HEK293 (cell line): ENCODE results near the gene CKMT1A.
"Not testable (repeated sequence)": the region's sequence is repeated elsewhere in the genome, so short reads cannot be mapped to it uniquely, and the experiment has no call there.

ENCODE experiments used
- CTCF ChIA-PET: fragments of 350-600 bp; formaldehyde crosslinking; extraction: SDS; loops from one replicate; lab custom pipeline; 2021; ENCODE audit warnings: antibody characterized with exemption; lab: Yijun Ruan, JAX
- POLR2A ChIA-PET: fragments of 300-600 bp; formaldehyde crosslinking; extraction: SDS; loops from one replicate; lab custom pipeline; 2020; ENCODE audit warnings: antibody characterized with exemption, inconsistent platforms; lab: Yijun Ruan, JAX
- H3K27ac ChIP-seq: fragments of 200-500 bp; sonication (Bioruptor generic); 2 replicates; pipeline ENCODE4 v1.5.1; 2014; ENCODE audit warnings: low read depth, low read length, control low read depth, inconsistent platforms; ENCODE audit errors: extremely low read depth
- H3K36me3 ChIP-seq, 2 experiments: fragments of 200-500 bp in 1 of 2; sonication (Bioruptor generic) in 1 of 2; 1 replicate in 1 of 2; 2 replicates in 1 of 2; pipeline ENCODE4 v1.5.1; 2014 to 2017; ENCODE audit warnings: inconsistent platforms in 2 of 2, low read length in 2 of 2; ENCODE audit not compliant: control insufficient read depth in 2 of 2, insufficient read depth in 1 of 2
- H3K4me1 ChIP-seq: fragments of 200-500 bp; sonication (Bioruptor generic); 2 replicates; pipeline ENCODE4 v1.5.1; 2014; ENCODE audit warnings: mild to moderate bottlenecking, low read length, inconsistent platforms; ENCODE audit not compliant: control insufficient read depth, insufficient read depth
- H3K4me3 ChIP-seq: 2 replicates; pipeline ENCODE4 v1.5.1; 2011; ENCODE audit warnings: low read depth, mild to moderate bottlenecking, control low read depth, low read length, moderate library complexity
- H3K9me3 ChIP-seq: fragments of 200-500 bp; sonication (Bioruptor generic); 2 replicates; pipeline ENCODE4 v1.5.1; 2014; ENCODE audit warnings: low read depth, low read length, inconsistent platforms; ENCODE audit not compliant: control insufficient read depth, insufficient read depth
- BCL11A ChIP-seq: fragments of 450-650 bp; formaldehyde crosslinking; IDR thresholded peaks from 2 replicates; pipeline ENCODE4 v1.5.1; 2016; ENCODE audit warnings: low read depth, missing biosample characterization, missing genetic modification characterization
- EGR2 ChIP-seq: fragments of 450-650 bp; formaldehyde crosslinking; IDR thresholded peaks from 2 replicates; pipeline ENCODE4 v1.5.1; 2016; ENCODE audit warnings: low read depth, missing biosample characterization, missing genetic modification characterization
- HOXA7 ChIP-seq: sonication (generic); formaldehyde crosslinking; IDR thresholded peaks from 2 replicates; pipeline ENCODE4 v1.8.1; 2022; ENCODE audit warnings: missing genetic modification reagents, borderline replicate concordance
- MZF1 ChIP-seq: fragments of 450-650 bp; formaldehyde crosslinking; IDR thresholded peaks from 2 replicates; pipeline ENCODE4 v1.5.1; 2017; ENCODE audit warnings: missing biosample characterization, missing genetic modification characterization, borderline replicate concordance
- OVOL3 ChIP-seq: fragments of 450-650 bp; formaldehyde crosslinking; IDR thresholded peaks from 2 replicates; pipeline ENCODE4 v1.5.1; 2016; ENCODE audit warnings: missing biosample characterization, missing genetic modification characterization
- ZNF335 ChIP-seq: fragments of 450-650 bp; formaldehyde crosslinking; conservative IDR thresholded peaks from 2 replicates; pipeline ENCODE4 v1.5.1; 2016; ENCODE audit warnings: missing biosample characterization, missing genetic modification characterization
- ZNF473 ChIP-seq: fragments of 450-650 bp; formaldehyde crosslinking; IDR thresholded peaks from 2 replicates; pipeline ENCODE4 v1.5.1; 2017; ENCODE audit warnings: missing biosample characterization, missing genetic modification characterization
- ZNF521 ChIP-seq: fragments of 450-650 bp; formaldehyde crosslinking; IDR thresholded peaks from 2 replicates; pipeline ENCODE4 v1.5.1; 2017; ENCODE audit warnings: missing biosample characterization, mild to moderate bottlenecking, missing genetic modification characterization
- ZNF585B ChIP-seq: fragments of 450-650 bp; formaldehyde crosslinking; IDR thresholded peaks from 2 replicates; pipeline ENCODE4 v1.5.1; 2016; ENCODE audit warnings: missing biosample characterization, missing genetic modification characterization
- ZNF777 ChIP-seq: fragments of 450-650 bp; formaldehyde crosslinking; IDR thresholded peaks from 2 replicates; pipeline ENCODE4 v1.5.1; 2017; ENCODE audit warnings: missing biosample characterization, missing genetic modification characterization, borderline replicate concordance
- TF ChIP-seq, protein P1 (sequence below): fragments of 450-650 bp; formaldehyde crosslinking; IDR thresholded peaks from 2 replicates; pipeline ENCODE4 v1.5.1; 2016; ENCODE audit warnings: missing biosample characterization, missing genetic modification characterization
- TF ChIP-seq, protein P2 (sequence below): fragments of 450-650 bp; formaldehyde crosslinking; IDR thresholded peaks from 2 replicates; pipeline ENCODE4 v1.5.1; 2016; ENCODE audit warnings: missing biosample characterization, missing genetic modification characterization
- TF ChIP-seq, protein P3 (sequence below): fragments of 450-650 bp; formaldehyde crosslinking; IDR thresholded peaks from 2 replicates; pipeline ENCODE4 v1.5.1; 2017; ENCODE audit warnings: missing biosample characterization, missing genetic modification characterization
- TF ChIP-seq, protein P4 (sequence below): fragments of 450-650 bp; formaldehyde crosslinking; IDR thresholded peaks from 2 replicates; pipeline ENCODE4 v1.5.1; 2016; ENCODE audit warnings: missing biosample characterization, missing genetic modification characterization
- TF ChIP-seq, protein P5 (sequence below): fragments of 450-650 bp; formaldehyde crosslinking; IDR thresholded peaks from 2 replicates; pipeline ENCODE4 v1.5.1; 2017; ENCODE audit warnings: missing biosample characterization, missing genetic modification characterization

The CKMT1A gene

DNA sequence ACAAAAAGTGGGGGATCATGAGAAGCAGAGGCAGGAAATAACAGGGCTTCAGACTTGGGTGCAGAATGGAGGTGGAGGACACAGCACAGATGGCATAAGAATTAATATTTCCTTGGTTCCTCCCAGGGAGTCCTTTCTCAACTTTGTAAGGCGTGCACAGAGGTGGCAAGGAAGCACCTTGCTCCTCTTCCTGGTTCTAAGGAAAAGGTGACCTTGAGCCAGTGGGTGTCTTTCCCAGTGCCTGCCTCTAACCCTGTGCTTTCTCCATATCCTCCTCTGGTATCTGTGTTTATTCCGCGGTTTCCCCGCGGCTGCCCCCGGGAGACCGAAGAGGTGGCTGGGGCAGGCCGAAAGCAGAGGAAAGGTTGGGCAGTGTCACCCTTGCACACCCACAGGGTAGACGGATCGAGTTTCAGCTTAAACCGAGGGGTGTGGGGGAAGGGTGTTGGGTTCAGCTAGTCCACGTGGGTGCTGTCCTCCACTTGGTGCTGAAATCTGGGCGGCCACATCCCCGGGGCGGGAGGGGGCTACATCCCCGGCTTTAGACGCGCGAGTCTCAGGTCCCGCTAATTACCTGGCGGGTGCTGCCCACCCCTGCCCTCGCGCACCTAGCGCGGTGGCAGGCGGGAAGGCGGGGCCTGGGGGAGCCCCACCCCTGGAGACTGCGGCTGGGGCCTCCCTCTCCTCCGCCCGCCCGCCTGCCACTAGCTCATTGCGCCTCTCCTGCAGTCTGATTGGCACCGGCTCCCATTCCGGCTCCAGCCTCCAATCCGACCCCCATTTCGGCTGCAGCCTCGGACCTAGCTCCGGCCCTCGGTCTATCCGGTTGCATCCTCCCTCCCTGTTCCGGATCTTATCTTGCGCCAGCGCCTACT is at the start of gene CKMT1A:
Gene CKMT1A (plus strand): TSS at position 712 of the 875 bp plus-strand sequence. CDS start 192 bp downstream, outside the sequence.
- CTCF ChIA-PET, result not testable (repeated sequence)

DNA sequence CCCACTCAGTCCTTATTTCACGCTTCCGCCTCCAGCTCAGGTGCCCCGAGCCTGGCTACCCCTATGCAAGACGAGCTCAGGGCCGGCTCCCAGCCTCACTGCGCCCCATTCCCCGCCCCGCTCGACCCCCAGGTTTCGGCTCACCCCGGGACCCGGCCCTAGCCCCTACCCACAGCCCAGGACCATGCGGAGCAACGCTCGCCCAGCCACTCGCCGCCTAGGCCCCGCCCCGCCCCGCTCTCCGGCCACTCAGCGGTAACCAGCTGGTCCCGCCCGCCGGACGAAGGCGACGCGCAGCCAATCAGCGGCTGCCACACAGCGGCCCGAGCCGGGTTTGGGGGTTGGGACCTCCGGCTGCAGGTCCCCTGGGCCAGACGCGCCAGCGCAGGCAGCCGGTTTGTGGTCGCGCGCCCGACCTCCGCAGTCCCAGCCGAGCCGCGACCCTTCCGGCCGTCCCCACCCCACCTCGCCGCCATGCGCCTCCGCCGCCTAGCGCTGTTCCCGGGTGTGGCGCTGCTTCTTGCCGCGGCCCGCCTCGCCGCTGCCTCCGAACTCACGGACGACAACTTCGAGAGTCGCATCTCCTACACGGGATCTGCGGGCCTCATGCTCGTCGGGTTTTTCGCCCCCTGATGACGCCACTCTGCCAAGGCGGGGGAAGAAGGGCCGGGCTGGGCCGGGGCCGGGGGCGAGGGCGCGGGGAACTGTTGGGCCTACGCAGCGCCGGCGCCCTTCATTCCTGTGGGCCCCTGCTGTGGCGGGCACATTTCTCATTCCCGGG is 44.8 kb upstream of the CKMT1A start, which contains the start of gene CATSPER2:
Gene CATSPER2 (minus strand): TSS at position 196 of the 781 bp plus-strand sequence. CDS start 783 bp downstream, outside the sequence.
- Histone ChIP-seq H3K36me3 (no peaks in the 10 kb centered on the region; a peak in 1 of 3 replicates), H3K9me3 (no peaks in the 10 kb centered on the region), H3K4me1 (no peaks in the 10 kb centered on the region), H3K27ac (no peak within 1 kb of the TSS), H3K4me3 (no peak within 1 kb of the TSS)
- TF ChIP-seq MZF1 (tag by site-specific recombination) (no peak), EGR2 (no peak), ZNF777 (no peak), ZNF335 (tag by site-specific recombination) (no peak), HOXA7 (CRISPR knock-in tag) (no peak), ZNF473 (tag by site-specific recombination) (no peak), ZNF521 (tag by site-specific recombination) (no peak), OVOL3 (tag by site-specific recombination) (no peak), ZNF585B (no peak), BCL11A (tag by site-specific recombination) (no peak)
- TF ChIP-seq, protein P1, sequence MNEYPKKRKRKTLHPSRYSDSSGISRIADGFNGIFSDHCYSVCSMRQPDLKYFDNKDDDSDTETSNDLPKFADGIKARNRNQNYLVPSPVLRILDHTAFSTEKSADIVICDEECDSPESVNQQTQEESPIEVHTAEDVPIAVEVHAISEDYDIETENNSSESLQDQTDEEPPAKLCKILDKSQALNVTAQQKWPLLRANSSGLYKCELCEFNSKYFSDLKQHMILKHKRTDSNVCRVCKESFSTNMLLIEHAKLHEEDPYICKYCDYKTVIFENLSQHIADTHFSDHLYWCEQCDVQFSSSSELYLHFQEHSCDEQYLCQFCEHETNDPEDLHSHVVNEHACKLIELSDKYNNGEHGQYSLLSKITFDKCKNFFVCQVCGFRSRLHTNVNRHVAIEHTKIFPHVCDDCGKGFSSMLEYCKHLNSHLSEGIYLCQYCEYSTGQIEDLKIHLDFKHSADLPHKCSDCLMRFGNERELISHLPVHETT, result no peak
- TF ChIP-seq, protein P2, sequence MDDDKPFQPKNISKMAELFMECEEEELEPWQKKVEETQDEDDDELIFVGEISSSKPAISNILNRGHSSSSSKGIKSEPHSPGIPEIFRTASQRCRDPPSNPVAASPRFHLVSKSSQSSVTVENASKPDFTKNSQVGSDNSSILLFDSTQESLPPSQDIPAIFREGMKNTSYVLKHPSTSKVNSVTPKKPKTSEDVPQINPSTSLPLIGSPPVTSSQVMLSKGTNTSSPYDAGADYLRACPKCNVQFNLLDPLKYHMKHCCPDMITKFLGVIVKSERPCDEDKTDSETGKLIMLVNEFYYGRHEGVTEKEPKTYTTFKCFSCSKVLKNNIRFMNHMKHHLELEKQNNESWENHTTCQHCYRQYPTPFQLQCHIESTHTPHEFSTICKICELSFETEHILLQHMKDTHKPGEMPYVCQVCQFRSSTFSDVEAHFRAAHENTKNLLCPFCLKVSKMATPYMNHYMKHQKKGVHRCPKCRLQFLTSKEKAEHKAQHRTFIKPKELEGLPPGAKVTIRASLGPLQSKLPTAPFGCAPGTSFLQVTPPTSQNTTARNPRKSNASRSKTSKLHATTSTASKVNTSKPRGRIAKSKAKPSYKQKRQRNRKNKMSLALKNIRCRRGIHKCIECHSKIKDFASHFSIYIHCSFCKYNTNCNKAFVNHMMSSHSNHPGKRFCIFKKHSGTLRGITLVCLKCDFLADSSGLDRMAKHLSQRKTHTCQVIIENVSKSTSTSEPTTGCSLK (tag by site-specific recombination), result no peak
- TF ChIP-seq, protein P3, sequence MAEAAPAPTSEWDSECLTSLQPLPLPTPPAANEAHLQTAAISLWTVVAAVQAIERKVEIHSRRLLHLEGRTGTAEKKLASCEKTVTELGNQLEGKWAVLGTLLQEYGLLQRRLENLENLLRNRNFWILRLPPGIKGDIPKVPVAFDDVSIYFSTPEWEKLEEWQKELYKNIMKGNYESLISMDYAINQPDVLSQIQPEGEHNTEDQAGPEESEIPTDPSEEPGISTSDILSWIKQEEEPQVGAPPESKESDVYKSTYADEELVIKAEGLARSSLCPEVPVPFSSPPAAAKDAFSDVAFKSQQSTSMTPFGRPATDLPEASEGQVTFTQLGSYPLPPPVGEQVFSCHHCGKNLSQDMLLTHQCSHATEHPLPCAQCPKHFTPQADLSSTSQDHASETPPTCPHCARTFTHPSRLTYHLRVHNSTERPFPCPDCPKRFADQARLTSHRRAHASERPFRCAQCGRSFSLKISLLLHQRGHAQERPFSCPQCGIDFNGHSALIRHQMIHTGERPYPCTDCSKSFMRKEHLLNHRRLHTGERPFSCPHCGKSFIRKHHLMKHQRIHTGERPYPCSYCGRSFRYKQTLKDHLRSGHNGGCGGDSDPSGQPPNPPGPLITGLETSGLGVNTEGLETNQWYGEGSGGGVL (tag by site-specific recombination), result no peak
- TF ChIP-seq, protein P4, sequence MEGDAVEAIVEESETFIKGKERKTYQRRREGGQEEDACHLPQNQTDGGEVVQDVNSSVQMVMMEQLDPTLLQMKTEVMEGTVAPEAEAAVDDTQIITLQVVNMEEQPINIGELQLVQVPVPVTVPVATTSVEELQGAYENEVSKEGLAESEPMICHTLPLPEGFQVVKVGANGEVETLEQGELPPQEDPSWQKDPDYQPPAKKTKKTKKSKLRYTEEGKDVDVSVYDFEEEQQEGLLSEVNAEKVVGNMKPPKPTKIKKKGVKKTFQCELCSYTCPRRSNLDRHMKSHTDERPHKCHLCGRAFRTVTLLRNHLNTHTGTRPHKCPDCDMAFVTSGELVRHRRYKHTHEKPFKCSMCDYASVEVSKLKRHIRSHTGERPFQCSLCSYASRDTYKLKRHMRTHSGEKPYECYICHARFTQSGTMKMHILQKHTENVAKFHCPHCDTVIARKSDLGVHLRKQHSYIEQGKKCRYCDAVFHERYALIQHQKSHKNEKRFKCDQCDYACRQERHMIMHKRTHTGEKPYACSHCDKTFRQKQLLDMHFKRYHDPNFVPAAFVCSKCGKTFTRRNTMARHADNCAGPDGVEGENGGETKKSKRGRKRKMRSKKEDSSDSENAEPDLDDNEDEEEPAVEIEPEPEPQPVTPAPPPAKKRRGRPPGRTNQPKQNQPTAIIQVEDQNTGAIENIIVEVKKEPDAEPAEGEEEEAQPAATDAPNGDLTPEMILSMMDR (tag by site-specific recombination), result no peak
- TF ChIP-seq, protein P5, sequence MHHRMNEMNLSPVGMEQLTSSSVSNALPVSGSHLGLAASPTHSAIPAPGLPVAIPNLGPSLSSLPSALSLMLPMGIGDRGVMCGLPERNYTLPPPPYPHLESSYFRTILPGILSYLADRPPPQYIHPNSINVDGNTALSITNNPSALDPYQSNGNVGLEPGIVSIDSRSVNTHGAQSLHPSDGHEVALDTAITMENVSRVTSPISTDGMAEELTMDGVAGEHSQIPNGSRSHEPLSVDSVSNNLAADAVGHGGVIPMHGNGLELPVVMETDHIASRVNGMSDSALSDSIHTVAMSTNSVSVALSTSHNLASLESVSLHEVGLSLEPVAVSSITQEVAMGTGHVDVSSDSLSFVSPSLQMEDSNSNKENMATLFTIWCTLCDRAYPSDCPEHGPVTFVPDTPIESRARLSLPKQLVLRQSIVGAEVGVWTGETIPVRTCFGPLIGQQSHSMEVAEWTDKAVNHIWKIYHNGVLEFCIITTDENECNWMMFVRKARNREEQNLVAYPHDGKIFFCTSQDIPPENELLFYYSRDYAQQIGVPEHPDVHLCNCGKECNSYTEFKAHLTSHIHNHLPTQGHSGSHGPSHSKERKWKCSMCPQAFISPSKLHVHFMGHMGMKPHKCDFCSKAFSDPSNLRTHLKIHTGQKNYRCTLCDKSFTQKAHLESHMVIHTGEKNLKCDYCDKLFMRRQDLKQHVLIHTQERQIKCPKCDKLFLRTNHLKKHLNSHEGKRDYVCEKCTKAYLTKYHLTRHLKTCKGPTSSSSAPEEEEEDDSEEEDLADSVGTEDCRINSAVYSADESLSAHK (tag by site-specific recombination), result no peak
- ChIA-PET POLR2A (no interaction called here), CTCF (no interaction called here)

More for the DNA sequence above, at the start of gene CKMT1A:
- H3K4me1 ChIP-seq, H3K9me3 ChIP-seq, H3K36me3 ChIP-seq, H3K4me3 ChIP-seq, POLR2A ChIA-PET, H3K27ac ChIP-seq: not testable (repeated sequence)

DNA sequence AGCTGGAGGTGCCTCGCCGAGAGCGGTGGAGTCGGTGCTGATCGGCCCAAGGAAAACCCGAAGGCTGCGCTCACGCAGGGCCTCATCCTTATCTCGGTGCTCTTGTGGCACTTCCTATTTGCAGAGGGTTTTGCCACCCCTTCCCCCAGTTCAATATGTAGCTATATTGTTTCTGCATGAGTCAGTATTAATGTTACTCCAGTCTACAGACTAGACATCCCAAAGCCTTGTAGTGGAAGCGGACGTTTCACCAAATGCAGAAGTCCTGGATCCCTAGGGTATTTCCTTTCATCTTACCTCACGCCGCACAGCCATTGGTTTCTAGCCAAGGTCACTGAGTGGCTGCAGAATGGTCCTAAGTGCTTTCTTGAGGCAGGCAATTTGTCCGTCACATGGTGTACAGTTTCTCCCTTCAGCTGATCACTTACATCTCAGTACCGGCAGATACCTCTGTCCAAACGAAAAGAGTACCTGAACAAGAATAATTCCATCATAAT is 44.2 kb upstream of the CKMT1A start:
- H3K4me1 ChIP-seq, POLR2A ChIA-PET, H3K27ac ChIP-seq, H3K9me3 ChIP-seq, CTCF ChIA-PET, H3K36me3 ChIP-seq, H3K4me3 ChIP-seq: not testable (repeated sequence)

DNA sequence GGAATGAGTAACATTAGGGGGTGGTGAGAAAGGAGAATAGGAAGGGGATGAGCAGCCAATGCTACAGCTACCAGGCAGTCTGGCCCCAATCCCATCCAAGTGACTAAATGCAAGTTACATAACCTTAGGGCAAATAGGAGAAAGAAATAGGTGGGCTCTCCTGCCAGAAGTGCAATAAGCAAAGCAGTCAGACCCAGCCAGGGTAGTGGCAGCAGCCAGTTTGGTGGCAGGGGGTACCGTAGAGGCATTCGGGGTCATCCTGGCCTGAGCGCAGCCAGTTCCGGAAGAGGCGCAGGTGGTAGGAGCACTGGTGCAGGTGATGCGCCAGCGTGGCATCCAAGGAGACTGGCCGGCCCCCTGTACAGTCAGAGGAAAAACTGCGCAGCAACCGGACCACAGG is 33.9 kb upstream of the CKMT1A start:
- POLR2A ChIA-PET, H3K4me1 ChIP-seq, H3K27ac ChIP-seq, H3K4me3 ChIP-seq, H3K9me3 ChIP-seq, H3K36me3 ChIP-seq, CTCF ChIA-PET: not testable (repeated sequence)
